NCI-H1092 treated with DMSO at 0.1 percent for 48 hours (cell line): ENCODE data around the gene TIMM17A.

Source experiments
- DNase-seq: peaks from one replicate; lab custom pipeline; 2025; lab: John Stamatoyannopoulos, UW

The TIMM17A gene

GRCh38 chr1:201955009-201955728, at the start of gene TIMM17A:
Gene TIMM17A (plus strand): TSS chr1:201955503. CDS start chr1:201955527, 24 bp downstream.
- peak; percentile 99 for DNase-seq

DNA sequence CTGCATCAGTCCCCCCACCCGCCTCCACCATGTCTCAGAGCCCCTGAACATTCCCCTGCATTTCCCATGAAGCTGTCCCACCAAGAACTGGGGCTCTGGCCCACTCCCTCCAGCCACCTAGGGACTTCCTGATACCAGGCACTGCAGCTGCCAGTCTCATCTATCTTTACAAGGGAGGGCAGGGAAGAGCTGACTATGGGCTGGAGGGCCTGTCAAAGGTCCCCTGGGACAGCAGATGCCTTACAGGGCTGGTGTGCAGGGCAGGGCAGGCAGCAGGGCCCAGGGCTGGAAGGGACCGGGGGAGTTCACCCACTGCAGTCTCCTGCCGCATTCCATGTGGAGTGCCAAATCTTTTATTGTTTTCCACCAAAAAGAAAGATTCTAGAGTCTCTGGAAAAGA, 49.0 kb upstream of the TIMM17A start:
- no peak for DNase-seq

DNA sequence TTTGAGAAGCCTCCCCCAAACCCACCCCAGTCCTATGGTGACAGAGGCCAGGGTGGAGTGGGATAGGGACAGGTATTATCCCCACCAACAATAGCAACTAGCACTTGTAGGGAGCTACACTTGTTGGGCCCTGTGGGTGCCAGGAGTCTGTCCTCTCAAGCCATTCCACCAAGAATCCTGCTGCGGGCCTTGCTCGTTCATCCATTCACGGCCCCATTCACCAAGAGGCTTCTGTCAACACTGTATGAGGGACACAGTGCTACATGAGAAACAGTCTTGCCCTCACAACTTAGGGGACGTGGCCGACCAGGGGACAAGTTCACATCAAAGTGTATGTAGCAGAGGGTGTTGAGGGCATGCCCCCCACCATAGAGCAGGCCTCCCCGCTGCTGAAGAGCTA, 47.7 kb upstream of the TIMM17A start:
- no peak for DNase-seq

DNA sequence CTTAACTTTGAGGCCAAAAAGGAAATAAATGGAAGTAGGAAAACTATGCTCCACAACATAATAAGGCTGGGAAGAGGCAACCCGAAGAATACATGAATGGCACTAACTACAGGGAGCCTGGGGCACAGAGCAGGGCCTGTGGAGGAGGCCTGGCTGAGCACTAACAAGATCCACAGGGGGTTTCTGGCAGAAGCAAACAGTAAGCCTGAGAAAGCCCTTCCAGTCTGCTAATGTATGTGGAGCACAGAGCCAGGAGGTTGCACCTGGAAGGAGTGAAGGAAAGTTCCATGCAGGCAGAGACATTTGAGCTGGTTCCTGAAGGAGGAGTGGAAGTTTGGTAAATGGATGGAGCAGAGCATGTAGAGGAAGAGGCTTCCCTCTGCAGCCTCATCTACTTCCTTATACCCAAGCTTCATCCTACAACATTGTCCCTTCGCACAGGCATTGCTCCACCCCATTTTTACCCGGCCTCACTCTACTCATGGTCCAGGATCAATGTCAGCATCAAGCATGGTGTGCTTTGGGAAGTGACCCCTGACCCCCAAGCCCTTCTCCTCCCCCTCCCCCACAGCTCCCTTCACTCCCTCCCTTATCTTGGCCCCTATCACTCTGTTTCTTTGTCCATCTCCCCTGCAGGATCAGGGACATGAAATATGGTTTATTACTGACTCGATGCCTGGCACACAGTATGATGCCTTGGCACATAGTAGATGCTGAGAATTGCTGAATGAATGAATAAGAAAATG, 43.3 kb upstream of the TIMM17A start:
- DNase-seq = no peak

DNA sequence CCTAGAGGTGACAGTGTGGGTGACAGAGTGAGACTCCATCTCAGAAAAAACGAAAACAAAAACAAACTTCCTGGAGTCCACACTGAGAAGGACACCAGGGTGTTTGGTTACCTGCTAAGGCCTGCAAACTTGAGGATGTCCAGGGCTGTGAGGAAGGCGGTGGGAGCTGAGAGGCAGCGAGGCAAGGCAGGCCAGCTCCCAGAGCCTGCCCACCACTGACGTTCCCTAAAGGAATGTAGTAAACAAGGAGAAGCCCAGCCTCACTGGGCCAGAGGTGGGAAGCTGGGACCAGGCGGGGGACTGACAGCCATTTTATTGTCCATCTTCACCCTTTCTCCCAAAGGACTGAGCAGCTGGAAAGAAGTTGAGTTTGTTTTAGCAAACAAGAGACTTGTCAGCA, 42.5 kb upstream of the TIMM17A start:
- no peak for DNase-seq

DNA sequence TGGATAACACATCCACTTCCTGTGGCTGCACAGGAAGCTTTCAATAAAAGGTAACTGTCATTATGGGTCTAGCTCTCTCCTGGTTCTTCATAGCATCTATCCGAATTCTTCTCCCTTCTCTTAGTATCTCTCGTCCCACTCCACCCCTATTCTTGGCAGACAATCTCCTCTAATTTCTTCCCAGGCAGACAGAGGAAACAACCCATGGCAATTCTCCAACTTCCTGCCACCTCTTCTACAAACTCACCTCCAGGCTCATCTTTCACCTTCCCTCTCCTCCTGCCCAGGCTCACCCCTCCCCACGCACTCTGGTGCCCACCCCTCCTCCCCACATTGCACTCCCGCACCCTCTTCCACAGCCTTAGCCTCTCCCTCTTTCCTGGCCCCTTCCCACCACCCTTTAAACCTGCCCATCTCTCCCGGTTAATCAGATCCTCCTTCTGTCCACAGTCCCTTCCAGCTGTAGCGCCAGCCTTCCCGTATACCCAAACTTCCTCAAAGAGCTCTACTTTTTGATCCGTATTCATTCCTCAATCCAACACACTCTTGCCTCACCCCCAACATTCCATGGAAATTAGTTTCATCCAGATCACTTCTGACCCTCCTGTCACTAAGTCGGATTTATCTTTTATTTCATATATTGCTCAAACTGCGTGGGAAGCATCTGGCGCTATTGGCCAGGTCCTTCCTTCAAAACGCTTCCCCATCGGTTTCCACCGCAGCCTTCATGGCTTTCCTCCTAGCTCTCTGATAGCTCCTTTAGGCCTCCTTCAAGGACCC, 40.7 kb upstream of the TIMM17A start:
- no peak for DNase-seq

GRCh38 chr1:201916649-201917249, 38.6 kb upstream of the TIMM17A start:
- DNase-seq = peak; percentile 31

GRCh38 chr1:201917362-201918033, 37.8 kb upstream of the TIMM17A start:
- DNase-seq = no peak

- DNase-seq = no peak
These were observed 37.0 kb upstream of the TIMM17A start for GRCh38 chr1:201918343-201918742.

- DNase-seq = no peak
These were observed 33.2 kb upstream of the TIMM17A start for GRCh38 chr1:201921952-201922558.

- DNase-seq = no peak
These were observed 30.1 kb upstream of the TIMM17A start for GRCh38 chr1:201925301-201925567.

DNA sequence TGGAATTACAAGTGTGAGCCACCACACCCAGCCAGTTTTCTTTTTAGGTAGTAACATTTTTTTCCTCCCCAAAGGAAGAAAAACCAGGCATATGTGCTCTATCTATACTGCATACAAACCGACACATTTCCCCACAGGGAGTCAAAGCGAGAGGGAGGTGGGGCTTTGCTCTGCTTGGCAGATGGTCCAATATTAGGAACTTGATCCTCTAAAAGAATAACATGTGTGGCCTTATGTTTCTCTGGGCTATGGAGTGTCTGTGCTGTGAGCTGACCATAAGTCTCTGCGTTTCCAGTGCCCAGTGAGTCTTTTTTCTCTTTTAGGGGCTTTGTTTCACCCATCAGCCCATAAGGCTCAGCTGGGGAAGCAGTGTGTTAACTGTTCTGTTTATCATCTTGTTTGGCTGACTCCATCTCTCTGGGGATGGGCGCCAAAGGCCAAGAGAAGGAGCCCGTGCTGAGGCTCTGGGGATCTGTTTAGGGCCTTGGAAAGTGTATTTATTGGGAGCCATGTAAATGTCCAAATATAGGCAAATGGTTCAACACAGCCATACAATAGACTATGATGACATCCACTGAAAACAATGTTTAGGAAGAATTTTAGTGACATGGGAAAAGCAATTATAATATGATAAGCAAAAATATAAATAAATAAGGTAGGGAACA, 29.2 kb upstream of the TIMM17A start:
- no peak for DNase-seq

GRCh38 chr1:201928266-201928665, 27.0 kb upstream of the TIMM17A start:
- no peak for DNase-seq

DNA sequence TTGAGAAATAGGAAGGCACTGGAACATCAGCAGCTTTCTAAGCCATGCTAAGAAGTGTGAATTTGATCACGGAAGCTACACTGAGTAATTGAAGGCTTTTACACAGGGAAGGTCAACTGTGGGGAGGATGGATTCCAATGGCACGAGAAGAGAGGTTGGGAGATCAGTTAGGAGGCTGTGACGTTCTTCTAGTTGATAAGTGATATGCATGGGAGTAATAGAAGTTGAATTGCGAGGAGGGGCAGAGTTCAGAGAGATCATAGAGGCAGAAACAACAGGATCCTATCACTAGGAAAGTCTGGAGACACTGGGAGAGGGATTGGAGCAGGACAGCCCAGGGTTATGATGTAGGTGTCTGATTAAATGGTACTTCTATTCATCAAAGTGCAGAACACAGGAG, 25.2 kb upstream of the TIMM17A start:
- no peak for DNase-seq

GRCh38 chr1:201930803-201931202, 24.5 kb upstream of the TIMM17A start:
- DNase-seq = no peak

DNA sequence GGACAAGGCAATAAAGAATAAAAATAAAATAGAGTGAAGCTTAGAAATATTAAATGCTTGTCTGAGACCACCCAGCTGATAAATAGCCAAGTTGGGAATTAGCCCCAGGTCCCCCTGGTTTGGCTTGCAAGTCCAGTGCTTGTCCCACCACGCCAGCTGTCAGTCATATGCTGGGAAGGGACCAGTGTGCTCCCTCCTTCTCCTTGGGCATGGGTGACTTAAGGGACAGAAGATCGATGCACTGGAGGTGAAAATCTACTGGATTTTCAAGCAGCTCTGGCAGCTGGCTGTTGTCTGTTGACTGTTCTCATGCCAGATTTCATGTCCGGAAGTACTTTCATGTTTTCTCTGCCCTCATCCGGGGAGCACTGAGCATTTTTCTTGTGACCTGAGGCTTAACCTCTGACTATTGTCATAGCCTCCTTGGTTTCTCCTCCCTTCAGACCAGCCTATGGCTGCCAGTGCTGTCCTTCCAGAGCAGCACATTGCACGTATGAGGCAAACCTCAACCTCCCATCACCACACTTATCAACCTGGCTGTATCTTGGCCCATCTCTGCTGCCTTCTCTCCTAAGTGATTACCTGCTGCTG, 21.4 kb upstream of the TIMM17A start:
- DNase-seq = no peak

- DNase-seq = no peak
These were observed 17.6 kb upstream of the TIMM17A start for GRCh38 chr1:201937624-201938213.

GRCh38 chr1:201938440-201939035, 16.8 kb upstream of the TIMM17A start:
- no peak for DNase-seq

DNA sequence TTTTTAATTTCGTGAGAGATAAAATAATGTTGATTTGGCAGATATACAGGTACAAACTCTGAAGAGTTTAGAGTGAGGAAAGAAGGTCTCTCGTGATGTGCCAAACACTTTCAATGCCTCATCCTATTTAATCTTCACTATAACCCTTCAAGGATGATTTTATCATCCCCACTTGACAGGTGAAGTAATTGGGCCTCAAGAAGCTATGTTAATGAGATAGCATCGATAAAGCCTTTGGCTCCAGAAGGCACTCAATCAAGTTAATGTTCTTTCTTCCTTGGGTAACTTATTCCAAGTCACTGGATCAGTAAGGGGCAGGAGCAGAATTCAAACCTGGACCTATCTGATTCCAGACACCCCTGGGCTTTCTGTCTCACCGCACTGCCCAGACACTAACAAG, 16.2 kb upstream of the TIMM17A start:
- no peak for DNase-seq

DNA sequence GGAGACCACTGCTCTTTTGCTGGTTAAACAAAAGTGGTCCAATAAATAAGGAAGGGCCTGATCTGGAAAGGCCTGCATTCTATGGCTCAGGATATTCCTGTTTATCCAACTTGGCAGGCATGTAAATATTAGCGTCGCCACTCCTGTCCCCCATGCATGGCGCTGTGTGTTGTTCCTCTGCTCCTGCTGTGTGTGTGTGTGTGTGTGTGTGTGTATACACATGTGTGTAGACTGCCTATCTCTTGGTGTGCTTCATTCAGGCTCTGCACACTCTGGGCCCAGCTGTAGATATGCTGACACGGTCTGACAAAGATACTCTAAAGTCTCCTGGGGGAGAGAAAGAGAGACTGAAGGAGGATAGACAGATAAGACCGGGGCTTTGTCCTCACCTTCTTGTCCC, 15.7 kb upstream of the TIMM17A start:
- no peak for DNase-seq
